ENCODE measurements around the gene MMP15. TPM values are rescaled to one million over a fixed set of nuclear protein-coding genes. Genes with fewer than 3 reads are reported as not detected.

The MMP15 gene
- total and polyA plus RNA-seq, 2 of the 13 experiments (the other 11 are each of a cell fraction or from before 2014, with no cell fraction given): 35.2 to 44.9 TPM

DNA sequence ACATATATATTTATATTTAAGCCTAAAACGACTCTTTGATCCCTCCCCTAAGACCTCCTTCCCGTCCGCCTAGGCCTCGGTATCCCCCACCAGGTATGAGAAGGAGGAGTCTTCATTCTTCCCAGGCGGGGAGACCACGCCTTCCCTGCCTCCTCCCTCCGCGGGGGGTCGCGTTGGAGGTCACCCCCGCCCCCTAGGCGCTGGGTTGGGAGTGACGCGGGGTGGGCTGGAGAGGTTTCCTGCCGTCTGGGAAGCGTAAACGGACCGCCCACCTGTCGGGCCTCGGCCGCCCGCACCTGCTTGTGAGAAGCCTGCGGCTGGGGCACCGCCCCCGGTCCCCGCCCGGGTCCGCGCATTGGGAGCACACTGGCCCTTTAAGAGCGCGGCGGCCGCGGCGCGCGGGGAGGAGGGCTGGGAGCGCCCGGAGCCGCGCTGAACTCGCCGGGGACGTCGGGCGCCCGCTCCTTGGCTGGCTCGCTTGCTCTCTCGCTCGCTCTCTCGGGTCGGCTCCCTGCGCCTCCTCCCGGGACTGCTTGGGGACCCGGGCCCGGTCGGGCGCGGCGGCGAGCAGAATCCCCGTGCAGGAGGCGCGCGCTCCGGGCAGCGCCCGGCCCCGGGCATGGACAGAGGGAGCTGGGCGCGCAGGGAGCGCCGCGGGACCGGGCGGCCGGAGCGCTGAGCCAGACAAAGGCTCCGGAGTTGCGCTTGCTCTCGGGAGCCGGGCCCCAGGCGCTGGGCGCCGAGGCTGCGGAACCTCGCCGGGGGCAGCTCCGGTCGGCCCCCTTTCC, at the start of gene MMP15 (continued):
- TF ChIP-seq ETV5 (CRISPR knock-in tag; IDR thresholded peaks at IDR 0.05; ENCODE audit: borderline replicate concordance): peak; percentile 63; the same call in 1 of the 2 replicates
- TF ChIP-seq, protein P1, sequence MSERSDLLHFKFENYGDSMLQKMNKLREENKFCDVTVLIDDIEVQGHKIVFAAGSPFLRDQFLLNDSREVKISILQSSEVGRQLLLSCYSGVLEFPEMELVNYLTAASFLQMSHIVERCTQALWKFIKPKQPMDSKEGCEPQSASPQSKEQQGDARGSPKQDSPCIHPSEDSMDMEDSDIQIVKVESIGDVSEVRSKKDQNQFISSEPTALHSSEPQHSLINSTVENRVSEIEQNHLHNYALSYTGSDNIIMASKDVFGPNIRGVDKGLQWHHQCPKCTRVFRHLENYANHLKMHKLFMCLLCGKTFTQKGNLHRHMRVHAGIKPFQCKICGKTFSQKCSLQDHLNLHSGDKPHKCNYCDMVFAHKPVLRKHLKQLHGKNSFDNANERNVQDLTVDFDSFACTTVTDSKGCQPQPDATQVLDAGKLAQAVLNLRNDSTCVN (CRISPR knock-in tag; IDR thresholded peaks at IDR 0.05; ENCODE audit: borderline replicate concordance): no peak
- 0 out of 2 replicates have a peak, but pooled peaks have one; percentile 11 for TF ChIP-seq MIXL1 (CRISPR knock-in tag; IDR thresholded peaks at IDR 0.05)
- TF ChIP-seq DBP (CRISPR knock-in tag; IDR thresholded peaks at IDR 0.05; ENCODE audit: not compliant biosample characterization): peak; percentile 47
- peak; percentile 76 for TF ChIP-seq POLR2G (IDR thresholded peaks at IDR 0.05; ENCODE audit: low read depth, low read length)
- no peak for TF ChIP-seq ATM (IDR thresholded peaks at IDR 0.05; ENCODE audit: borderline replicate concordance)
- TF ChIP-seq ZNF850 (CRISPR knock-in tag; conservative IDR thresholded peaks at IDR 0.05): peak; percentile 90
- TF ChIP-seq FOXA3 (CRISPR knock-in tag; IDR thresholded peaks at IDR 0.05): peak; percentile 53; the same call in 1 of the 2 replicates
- no peak for TF ChIP-seq SMAD9 (CRISPR knock-in tag; IDR thresholded peaks at IDR 0.05)
- 0 out of 2 replicates have a peak, but pooled peaks have one; percentile 49 for TF ChIP-seq CREBL2 (CRISPR knock-in tag; IDR thresholded peaks at IDR 0.05; ENCODE audit: borderline replicate concordance)
- peak; percentile 80 for TF ChIP-seq ZNF331 (CRISPR knock-in tag; IDR thresholded peaks at IDR 0.05)
- no peak for TF ChIP-seq RFXANK (CRISPR knock-in tag; IDR thresholded peaks at IDR 0.05)
- TF ChIP-seq TIGD3 (CRISPR knock-in tag; IDR thresholded peaks at IDR 0.05; ENCODE audit: borderline replicate concordance): no peak
- peak; percentile 67 for TF ChIP-seq GMEB1 (CRISPR knock-in tag; IDR thresholded peaks at IDR 0.05; ENCODE audit: borderline replicate concordance)
- TF ChIP-seq ZNF225 (CRISPR knock-in tag; IDR thresholded peaks at IDR 0.05): peak; percentile 85; the same call in 1 of the 2 replicates
- TF ChIP-seq SNRNP70 (IDR thresholded peaks at IDR 0.05; ENCODE audit: low read depth, low read length): no peak
- TF ChIP-seq ZFP90 (CRISPR knock-in tag; IDR thresholded peaks at IDR 0.05; ENCODE audit: borderline replicate concordance): peak; percentile 44; the same call in 1 of the 2 replicates
- TF ChIP-seq NR0B2 (CRISPR knock-in tag; IDR thresholded peaks at IDR 0.05): peak; percentile 96
- 0 out of 2 replicates have a peak, but pooled peaks have one; percentile 21 for TF ChIP-seq MTF1 (CRISPR knock-in tag; IDR thresholded peaks at IDR 0.05)
- TF ChIP-seq LBX2 (CRISPR knock-in tag; IDR thresholded peaks at IDR 0.05; ENCODE audit: borderline replicate concordance): 0 out of 2 replicates have a peak, but pooled peaks have one; percentile 31
- TF ChIP-seq NFKBIZ (CRISPR knock-in tag; IDR thresholded peaks at IDR 0.05): 0 out of 2 replicates have a peak, but pooled peaks have one; percentile 17
- peak; percentile 36; the same call in 1 of the 2 replicates for TF ChIP-seq TBX2 (CRISPR knock-in tag; IDR thresholded peaks at IDR 0.05; ENCODE audit: borderline replicate concordance)

Measured in HepG2 (cell line).